NCI-H2107 treated with DMSO at 0.1 percent for 48 hours (cell line): ENCODE results near the gene GSE1.
"Not testable (repeated sequence)": the region's sequence is repeated elsewhere in the genome, so short reads cannot be mapped to it uniquely, and the experiment has no call there.

Experiments used
- DNase-seq: peaks from one replicate; lab custom pipeline; 2025; ENCODE audit not compliant: unreplicated experiment; lab: John Stamatoyannopoulos, UW

The GSE1 gene

DNA sequence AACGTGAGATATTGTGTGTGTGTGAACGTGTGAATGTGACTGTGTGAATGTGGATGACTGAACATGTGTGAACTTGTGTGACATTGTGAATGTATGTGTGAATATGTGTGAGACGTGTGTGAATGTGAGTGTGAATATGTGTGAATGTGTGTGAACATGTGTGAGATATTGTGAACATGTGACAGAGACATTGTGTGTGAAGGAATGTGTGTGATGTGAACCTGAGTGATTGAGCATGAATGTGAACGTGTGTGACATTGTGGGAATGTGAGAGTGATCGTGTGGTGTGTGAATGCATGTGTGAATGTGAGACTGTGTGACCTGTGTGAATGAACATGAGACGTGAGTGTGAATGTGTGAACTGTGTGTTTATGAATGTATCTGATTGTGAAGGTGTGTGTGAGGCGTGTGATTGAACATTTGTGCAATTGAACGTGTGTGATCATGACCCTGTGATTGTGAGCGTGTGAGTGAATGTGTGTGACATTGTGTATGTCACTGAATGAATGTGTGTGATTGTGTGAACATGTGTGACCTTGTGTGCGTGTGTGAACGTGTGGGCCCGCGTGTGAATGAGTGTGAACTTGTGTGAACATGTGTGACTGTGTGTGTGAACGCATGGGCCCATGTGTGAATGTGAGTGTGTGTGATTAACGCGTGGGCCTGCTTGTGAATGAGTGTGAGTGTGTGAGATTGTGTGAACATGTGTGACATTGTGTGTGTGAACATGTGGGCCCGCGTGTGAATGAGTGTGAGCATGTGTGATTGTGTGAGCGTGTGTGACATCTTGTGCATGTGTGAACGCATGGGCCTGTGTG is 23.2 kb upstream of the GSE1 start:
- no peak for DNase-seq

DNA sequence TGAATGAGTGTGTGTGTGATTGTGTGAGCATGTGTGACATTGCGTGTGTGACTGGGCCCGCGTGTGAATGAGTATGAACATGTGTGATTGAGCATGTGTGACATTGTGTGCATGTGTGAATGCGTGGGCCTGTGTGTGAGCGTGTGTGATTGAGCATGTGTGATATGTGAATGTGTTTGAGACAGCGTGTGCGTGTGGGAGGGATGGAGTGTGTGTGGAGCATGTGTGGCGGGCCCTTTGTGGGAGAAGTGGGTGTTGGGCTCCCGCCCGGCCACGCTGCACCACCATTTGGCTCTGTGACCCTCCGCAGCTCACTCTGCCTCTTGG is 22.7 kb upstream of the GSE1 start:
- no peak for DNase-seq

DNA sequence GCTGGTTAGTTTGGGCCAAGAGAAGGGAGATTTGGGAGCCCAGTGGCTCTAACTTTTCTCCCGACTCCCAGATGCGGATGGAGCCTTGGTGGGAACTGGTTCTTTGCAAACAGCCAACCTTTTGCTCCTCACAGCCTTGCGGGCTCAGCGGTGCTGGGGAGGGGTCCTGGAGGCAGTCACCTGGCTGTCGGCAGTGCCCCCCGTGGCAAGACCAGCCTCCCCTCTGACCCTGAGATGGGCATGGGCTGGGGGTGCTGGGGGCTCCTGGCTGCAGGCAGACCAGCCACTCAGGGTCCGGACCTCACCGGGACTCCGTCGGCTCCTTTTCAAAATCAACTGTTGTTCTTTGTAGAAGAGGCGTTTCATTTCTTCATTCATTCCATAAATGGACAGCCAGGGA is 21.7 kb upstream of the GSE1 start:
- no peak for DNase-seq

DNA sequence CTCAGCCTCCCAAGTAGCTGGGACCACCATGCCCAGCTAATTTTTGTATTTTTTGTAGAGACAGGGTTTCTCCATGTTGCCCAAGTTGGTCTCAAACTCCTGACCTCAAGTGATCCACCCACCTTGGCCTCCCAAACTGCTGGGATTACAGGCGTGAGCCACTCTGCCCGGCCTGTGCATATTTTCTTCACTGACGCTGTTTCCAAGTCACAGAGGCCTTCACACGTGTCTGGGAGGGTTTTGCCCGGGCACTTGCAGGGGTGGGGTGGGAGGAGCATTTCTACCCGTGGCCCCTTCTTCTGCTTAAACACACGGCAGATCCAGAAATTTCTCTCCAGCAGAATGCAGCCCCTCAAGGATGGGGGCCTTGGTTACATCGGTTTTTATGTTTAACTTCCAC is 20.8 kb upstream of the GSE1 start:
- not testable (repeated sequence) for DNase-seq

DNA sequence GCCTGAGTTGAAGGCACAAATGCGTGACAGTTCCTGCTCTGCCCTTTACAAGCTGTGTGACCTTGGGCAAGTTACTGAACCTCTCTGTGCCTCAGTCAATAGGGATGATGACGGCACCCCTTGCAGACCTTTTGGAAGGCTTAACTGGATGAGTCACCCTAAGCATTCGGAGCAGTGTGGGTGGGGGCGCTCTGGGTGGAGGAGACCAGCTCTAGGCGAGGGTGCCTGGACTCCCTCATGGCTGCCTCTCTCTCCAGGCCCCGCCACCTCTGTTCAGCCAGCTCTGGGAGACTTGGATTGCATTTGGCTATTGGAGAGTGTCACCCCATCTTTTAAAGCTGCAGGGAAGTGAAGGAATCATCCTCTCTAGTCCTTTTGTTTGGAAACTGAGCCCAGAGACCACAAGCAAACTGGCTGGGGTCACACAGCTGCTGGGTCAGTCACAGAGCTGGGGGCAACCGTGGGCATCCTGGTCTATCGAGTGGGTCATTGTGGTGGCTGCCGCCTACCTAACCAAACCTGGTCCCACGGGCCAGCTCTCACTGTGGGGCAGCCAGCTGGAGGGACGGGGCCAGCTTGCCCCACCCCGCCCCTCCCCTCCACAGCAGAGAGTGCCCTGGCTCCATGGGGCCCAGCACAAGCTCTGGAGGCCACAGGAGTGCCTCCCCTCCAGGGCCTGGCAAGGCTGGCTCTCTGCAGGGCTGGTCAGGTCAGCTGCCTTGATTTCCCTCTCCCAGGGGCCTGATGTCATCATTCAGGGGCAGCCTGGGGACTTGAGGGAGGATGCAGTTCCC is 20.2 kb upstream of the GSE1 start:
- no peak for DNase-seq

DNA sequence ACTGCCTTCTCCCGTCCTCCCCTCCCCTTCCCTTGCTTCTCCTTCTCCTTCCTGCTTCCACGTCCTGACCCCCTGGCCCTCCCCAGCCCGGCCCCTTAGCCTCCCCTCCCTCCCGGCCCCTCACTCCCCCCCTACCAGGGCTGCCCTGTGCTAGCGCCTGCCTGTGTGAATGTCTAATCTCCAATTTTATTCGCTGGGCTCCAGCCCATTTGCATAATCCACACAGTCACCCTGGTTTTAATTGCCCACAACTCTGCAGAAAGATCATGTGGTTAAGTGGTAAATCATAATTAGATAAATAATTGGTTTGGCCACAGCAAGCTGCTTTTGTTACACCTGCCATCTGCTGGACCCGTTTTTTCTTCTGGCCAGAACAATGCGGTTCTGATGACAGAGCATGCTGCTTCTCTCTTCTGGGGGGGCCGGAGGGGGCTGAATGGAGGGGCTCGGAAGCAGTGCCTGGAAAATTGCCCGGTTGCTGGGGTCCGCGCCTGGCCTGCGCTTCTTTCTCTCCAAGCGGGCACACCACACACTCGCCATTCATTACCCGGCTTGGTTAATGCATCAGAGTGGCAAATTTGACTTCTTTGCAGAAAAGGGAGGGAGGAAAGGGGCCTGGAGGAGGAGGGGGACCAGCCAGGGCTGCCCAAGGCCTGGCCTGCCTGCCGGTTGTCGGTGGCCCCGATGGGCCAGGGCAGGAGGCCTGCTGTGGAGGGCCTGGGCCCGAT is 19.5 kb upstream of the GSE1 start:
- peak; percentile 69 for DNase-seq

DNA sequence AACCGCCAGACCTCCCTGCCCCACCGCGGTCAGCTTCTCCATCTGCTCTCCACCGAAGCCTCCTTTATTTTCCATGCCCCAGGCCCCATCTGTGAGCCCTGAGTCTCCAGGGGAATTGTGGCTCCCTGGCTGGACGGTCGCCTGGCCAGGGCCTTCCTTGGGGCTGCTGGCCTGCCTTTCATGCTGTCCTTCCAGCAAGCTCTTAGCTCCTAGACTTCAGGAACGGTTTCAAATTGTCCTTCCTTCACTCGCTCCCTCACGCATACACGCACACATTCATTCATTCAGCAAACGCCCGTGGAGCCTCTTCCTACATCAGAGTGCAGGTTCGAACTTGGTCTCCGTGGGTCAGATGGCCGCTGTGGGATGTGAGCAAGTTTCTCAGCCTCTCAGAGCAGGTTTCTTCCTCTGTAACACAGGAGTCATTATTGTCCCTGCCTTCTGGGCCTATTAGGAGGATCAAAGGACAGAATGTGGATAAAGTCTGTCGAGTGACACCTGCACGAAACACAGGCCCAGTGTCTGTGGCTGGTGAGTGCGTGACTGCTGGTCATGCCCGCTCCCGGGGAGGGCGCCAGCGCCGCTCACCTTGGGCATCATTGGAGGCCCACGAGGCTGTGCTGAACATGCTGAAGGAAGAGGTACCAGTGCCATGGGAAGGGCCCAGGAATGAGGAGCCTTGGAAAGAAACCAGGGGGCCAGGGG is 18.7 kb upstream of the GSE1 start:
- no peak for DNase-seq

DNA sequence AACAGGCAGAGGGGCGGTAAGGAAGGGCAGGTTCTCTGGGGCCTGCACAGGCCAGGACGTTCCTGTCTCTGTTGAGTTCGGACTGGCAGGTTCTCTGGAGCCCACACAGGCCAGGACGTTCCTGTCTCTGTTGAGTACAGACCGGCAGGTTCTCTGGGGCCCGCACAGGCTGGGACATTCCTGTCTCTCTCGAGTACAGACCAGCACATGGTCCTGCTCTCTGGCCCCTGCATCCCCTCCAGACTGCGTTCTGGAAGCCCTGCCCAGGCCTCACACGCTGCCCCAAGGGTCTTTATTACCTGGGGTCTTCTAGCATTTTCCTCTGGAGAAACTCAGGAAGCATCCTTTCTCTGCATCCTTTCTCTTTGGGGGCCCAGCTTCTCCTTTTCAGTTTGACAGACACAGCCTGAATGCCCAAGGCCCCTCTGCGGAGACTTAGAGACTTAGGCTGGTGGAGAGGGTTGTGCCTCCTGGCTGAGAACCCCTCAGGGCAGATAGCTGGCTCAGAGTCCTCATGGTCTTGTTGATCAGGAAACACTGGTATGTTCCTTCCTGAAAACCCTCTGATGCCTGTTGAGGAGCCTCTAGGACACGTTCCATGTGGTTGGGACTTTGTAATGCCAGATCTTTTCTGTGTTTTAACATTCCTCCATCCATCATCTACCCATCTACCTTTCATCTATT is 18.0 kb upstream of the GSE1 start:
- no peak for DNase-seq

DNA sequence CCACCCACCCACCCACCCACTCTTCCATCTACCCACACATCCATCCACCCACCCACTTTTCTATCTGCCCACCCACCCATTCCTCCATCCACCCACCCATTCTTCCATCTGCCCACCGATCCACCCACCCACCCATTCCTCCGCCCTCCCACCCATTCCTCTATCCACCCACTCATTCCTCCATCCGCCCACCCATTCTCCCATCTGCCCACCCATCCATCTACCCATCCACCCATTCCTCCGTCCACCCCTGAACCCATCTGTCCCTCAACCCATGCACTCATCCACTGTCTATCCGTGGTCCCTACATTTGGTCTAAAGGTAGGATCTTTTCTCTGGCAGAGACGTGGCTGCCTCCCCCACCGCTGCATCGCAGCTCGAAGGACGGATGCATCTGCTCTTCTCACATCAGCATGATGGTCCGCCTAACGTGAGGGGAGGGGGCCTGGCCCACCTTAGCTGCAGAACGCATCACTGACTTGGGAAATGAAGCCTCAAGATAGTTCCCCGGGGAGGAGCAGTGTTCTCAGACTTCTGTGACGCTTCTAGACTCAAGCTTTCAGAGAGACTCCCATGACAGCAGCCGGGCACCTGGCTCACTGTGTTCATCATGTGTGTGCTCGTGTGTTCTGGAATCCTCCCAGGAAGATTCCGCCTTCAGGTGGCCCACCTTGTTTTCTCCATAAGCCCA is 17.2 kb upstream of the GSE1 start:
- DNase-seq, result no peak

DNA sequence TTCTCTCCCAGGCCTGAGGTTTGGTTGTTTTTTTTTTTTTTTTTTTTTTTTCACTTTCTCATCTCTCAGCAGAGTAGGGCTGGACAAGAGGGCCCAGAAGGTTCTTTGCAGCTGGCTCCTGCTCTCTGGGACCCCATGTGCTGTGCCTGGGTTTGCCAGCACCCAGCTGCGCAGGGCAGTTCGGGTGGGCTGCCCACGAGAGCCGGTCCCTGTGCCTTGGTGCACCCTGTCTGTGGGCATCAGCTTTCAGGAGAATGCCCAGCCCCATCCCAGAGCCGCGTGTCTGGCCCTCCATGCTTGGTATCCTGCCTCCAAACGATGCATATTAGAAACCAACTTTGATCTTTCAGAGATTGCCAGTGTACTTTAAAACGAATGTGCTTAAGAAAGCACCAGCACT is 15.0 kb upstream of the GSE1 start:
- DNase-seq, result no peak

DNA sequence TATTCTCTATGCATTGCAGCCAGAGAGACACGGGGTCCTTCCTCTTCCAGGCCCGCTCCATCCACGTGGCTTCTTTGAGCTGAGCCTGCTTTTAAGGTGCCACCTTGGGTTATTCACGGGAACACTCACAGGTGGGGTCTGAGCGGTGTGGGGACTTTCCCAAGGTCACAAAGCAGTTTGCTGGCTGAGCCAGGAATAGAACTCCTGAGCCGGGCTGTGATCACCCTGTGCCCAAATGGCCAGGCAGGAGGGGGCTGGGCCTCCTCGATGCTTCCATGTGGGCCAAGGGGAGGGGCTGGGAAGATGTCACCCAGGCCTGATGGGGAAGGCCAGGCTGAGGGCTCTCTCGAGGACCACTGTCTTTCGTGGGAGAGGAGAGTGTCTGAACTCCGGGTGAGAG is 13.0 kb upstream of the GSE1 start:
- no peak for DNase-seq

DNA sequence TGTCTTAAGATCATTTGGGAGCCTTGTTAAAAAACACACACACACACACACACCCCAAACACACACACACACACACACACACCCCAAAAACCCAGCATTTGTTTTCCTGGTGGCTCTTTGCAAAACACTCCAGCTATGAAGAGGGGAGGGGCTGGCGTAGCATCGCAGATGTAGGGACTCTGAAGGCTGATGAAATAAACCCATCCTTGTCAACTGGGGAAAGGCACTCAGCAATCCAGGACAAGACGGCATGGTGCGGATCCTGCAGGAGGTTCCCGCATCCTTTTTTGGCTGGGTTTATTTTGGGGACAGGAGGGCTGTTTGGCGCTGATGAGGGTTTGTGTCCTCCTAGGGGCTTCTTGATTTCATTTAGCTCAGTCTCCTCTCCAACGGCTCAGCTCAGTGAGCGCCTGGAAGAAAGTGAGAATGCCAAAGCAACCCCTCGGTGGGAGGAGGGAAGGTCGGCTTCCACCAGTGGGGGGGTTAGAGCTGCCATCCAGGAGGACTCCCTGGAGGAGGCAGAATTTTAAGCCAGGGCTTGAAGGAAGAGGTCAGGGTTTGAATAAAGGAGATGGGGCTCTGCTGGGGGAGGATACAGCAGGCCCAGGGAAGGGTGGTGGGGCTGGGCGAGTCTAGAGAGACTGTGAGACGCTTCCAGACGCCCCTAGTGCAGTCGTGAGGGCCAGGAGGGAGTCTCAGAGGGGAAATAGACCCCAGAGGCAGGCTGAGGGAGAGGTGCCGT is 12.4 kb upstream of the GSE1 start:
- DNase-seq, result no peak

DNA sequence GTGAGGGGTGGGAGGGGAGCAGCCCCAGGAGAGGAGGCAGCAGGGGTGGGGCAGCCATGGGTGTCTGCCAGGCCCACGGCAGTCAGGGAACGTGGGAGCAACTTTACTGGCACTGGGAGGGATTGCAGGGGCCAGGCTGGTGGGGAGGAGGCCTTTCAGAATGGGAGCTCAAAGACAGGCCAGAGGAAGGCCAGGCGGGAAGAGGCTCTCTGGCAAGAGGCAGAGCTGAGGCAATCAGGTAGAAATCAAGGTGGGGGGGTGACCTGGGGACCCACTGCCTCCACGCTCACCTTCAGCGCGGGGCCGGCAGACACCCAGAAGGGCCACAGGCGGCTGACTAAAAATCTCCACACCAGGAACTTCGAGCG is 11.9 kb upstream of the GSE1 start:
- DNase-seq, result no peak

DNA sequence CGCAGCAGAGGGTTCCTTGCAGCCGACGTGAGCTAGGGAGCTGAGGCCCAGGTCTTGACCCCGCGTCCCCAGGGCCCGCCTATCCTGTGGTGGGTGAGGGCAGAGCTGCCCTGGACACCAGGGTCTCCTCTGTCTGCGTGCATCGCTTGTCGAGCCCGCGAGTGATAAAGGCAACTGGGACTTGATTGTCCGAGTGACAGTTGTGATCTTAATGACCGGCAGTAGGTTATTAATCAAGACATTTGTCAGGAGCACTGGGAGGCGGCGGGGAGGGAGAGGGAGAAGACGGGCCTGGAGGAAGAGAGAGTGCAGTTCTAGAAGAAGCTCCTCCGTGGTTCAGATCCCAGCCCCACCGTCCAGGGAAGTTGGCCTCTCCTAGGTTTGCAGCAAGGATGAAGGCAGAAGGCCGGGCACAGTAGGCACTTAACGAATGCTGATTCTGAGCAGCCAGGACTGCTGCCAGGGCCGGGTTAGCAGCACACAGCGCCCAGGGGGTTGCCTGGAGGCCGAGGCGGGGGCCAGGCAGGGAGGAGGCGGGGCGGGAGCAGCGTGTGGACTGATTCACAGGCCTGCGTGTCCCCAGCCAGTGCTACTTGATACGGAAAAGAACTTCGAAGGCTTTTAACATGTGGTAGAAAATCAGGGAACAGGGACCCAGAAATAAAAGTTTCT is 11.3 kb upstream of the GSE1 start:
- DNase-seq, result no peak

DNA sequence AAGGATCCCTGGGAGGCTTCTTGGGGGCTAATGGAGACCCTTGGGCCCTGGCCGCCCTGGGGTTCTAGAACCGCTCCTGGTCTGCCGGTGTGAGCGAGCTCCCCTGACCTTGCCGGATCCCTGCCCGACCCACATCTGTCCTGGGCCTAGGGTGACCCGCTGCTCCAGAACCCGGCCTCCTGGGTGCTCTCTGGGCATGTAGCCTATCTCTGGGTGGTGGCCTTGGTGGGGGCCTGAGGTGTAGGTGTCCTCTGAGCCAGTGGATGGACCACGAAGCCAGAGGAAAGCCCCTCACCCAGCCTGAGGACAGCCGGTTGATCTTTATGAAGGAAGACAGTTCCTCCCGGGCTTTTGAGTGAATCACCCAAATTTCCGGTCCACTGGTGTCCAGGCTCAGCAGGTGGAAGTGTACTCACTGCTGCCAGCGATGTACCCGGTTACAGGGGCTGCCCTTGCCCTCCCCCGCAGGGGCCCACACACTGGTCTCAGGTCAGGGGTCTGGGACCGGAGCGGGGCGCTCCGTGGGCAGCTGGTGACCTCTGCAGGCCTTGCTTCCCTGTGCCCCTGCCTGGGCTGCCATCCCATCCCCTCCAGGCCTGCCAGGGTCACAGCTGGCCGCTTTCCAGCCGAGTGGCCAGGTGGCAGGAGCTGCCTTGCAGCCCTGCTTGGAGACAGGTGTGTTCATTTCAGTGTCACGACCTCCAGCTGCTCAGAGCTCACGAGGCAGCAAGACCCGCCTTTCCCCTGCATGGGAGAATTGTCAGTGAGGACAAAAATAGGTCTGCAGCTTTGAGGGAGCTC is 10.5 kb upstream of the GSE1 start:
- no peak for DNase-seq

DNA sequence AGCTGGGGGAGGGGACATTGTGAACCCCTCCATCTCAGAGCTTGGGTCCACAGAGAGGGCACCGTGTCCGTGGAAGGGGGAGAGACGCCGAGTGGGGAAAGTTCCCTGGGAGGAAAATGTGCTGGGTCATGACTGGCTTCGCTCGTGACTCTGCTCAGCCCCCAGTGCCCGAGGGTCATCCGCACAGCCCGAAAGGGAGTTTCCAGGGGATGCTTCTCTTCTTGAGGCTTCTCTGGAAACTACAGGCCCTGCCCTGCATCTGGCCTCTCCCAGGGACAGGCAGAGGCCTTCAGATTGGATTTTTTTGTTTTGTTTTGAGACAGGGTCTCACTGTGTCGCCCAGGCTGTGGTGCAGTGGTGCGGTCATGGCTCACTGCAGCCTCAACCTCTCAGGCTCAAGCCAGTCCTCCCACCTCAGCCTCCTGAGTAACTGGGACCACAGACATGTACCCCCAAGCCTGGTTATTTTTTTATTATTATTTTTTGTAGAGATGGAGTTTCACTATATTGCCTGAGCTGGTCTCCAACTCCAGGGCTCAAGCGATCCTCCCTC is 9.8 kb upstream of the GSE1 start:
- no peak for DNase-seq

DNA sequence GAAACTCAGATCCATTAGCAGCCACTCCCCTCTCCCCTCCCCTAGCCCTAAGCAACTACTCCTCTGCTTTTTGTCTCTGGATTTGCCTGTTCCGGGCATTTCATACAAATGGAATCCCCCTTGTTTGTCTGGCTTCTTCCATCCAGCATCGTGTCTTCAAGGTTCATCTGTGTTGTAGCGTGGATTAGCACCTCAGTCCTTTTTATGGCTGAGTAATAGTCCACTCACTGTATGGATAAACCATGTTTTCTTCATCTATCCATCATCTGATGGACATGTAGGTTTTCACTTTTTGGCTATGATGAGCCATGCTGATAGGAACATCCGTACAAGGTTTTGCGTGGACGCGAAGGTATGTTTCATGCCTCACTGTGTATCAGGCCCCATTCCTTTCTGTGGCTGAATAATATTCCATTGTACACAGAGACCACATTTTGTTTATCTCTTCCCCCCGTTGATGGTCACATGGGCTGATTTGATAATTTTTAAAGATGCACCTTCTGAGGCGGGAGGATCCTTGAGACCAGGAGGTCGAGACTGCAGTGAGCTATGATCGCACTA is 8.9 kb upstream of the GSE1 start:
- DNase-seq, result no peak
